Hippocampal formation (tissue), 2 donors: ENCODE measurements around the gene RNF151.
"Not testable (repeated sequence)": the region's sequence is repeated elsewhere in the genome, so short reads cannot be mapped to it uniquely, and the experiment has no call there.

Experiments used
- DNase-seq, 2 donors: peaks; one replicate each; lab custom pipeline; 2025; lab: John Stamatoyannopoulos, UW

Gene RNF151

DNA sequence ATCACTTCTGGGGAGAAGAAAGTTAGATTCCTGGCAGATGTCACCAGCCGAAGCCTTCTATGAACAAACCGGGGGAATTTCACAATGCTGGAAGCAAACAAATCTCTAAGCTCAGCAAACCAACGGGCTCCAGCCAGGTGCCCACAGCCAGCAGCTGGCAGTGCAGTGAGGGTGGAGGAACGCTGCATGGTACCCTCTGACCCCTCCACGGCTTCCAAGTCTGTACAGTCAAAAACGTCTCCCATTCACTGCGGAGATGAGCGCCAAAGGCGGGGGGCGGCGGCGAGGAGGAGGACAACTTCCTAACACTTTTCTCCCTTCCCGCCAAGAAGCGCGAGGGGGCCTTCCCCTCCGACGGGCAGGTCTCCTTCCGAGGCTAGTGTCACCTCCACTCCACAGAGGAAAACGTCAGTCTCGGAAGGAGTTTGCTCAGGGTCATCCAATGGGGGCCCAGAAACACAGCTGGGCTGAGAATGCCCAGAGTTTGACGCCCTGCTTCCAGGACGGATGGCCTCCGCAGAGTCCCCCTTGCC lies 42.0 kb downstream of the RNF151 start:
- DNase-seq, result no peak

DNA sequence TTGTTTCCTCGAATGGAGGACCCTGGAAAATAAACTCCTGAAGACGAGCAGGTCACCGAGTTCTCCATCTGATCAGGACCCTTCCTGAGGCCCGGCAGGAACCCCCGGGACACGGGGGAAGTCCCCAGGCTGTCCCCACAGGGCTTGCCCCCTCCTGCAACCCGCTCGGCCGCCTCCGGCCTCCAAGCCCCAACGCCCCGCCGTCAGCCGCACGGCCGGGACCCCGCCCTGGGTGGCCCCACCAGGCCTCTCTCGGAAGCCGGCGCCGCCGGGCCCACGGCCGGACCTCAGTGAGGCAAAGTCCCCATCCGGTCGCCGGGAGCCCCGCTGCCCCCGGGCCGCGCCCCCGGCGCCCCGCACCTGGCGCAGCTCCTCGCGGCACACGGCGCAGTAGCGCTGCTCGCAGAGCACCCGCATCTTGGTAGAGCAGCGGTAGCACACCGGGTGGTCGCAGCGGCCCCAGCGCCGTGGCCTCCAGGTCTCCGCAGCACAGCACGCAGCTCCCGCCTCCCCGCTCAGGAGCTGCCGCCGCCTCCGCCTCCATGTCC lies 42.6 kb downstream of the RNF151 start:
- DNase-seq, result no peak

DNA sequence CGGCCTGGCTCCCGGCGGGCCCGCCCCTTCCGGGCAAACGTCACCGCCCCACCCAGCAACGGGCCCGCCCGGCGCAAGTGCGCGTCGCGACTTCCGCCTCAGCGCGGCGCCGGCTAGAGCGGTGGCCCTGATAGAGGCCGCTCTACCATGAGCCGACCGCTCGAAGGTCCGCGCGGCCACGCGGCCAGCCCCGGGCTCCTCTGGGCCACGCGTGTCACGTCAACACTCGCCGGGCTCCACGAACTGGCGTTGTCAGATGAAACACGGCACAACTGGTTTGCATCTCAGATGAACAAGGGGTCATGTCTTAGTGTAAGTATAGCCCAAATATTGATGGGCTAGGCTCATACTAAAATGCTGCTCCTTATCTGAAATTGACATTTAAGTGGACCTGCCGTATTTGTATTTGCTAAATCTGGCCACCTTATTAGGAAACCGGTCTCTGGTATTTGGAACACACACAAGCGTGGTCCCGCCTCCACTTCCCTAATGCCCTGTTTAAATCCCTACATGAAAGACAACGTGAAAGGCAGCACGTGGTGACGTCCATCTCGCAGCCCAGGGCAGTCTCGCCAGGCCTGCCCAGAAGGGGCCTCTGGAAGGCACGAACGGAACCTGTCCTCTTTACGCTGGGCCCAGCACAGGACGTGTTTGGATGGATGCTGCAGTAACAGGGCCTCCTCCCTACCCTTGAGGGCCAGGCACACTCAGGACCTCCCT lies 43.3 kb downstream of the RNF151 start, which contains the start of gene ZNF598:
Gene ZNF598, minus strand, starts transcription at position 31 of the 720 bp plus-strand sequence.
- peak; percentile 75 to 76 for DNase-seq

DNA sequence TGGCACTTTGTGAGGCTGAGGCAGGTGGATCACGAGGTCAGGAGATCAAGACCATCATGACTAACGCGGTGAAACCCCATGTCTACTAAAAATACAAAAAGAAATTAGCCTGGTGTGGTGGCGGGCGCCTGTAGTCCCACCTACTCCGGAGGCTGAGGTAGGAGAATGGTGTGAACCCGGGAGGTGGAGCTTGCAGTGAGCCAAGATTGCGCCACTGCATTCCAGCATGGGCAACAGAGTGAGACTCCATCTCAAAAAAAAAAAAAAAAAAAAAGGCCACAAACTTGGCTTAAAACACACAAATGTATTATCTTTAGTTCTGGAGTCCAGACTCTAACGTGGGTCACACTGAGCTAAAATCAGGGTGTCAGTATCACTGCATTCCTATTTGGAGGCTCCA lies 45.1 kb downstream of the RNF151 start:
- not testable (repeated sequence) for DNase-seq

DNA sequence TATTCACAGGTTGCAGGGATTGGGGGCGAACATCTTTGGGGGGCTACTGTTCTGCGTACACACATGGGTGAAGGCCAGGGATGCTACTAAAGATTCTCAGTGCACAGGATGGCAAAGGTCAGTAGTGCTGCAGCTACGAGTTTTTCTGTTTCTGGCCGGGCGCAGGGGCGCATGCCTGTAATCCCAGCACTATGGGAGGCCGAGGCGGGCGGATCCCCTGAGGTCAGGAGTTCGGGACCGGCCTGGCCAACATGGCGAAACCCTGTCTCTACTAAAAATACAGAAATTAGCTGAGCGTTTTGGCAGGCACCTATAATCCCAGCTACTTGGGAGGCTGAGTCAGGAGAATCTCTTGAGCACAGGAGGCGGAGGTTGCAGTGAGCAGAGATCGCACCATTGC lies 46.9 kb downstream of the RNF151 start:
- DNase-seq, result no peak

DNA sequence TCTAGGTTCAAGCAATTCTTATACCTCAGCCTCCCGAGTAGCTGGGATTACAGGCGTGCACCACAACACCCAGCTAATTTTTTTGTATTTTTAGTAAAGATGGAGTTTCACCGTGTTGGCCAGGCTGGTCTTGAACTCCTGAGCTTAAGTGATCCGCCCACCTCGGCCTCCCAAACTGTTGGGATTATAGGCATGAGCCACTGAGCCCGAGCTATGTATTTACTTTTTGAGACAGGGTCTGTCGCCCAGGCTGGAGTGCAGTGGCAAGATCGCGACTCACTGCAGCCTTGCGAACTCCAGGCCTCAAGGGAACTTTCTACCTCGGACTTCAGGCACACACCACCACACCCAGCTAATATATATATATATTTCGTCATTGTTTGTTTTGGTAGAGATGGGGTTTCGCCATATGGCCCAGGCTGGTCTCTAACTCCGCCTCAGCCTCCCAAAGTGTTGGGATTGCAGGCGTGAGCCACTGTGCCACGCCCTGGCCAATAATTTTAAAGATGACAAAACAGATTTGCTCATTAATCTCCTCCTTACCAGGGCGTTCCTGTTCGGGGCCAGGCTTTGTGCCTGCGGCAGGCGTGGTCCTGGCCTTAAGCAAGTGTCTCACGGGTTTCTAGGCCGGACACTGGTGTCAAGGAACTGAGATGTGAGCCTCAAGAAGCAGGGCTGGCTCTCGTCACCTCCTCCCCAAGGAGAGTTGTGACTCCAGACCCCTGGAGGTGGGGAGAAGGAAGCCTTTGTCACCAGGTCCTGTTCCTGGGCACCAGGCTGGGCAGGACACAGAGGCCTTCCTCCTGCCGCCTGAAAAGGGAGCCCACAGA lies 48.7 kb downstream of the RNF151 start:
- DNase-seq, result no peak

DNA sequence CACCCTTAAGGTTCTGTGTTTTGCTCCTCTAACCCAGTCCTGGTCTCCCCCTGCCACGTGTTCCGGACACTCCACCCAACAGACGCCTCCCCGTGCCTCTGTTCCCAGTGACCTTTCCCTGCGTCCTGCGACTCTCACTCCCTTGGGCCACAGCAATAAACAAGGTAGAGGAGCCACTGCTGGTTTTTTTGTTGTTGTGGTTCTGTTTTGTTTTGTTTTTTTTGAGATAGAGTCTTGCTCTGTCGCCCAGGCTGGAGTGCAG lies 49.2 kb downstream of the RNF151 start:
- no peak for DNase-seq

DNA sequence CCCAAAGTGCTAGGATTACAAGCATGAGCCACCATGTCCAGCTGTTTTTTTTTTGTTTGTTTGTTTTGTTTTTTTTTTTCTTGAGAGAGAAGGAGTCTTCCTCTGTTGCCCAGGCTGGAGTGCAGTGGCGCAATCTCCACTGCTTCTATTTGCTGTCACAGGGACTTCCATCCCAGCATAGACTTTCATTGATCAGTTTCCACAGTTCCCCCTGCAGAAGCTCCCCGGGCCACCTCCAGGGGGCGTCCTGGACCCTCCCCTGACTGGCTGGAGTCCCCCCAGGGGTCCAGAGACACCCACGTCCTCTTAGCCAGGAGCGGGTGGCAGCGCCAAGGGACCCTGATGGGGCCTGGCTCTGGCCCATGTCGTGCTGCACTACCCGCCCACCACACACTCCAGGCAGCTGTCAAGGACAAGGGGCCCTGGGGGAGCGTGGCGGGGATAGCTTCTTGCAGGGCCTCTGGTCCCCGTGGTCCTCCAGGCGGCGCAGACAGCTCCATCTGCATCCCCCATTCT lies 49.8 kb downstream of the RNF151 start:
- no peak for DNase-seq
